ENCODE measurements around the gene PTPRD.

Gene PTPRD

GRCh38 chr9:8265281-8265680 is 2347.5 kb downstream of the PTPRD start:
- no peak for DNase-seq
